Head of caudate nucleus (tissue), 42 donors: Measurements from ENCODE around the gene CYB5R3.
A peak's percentile ranks its signal among the peaks of the same experiment; 100 is the strongest.

Source experiments
- DNase-seq, 42 donors: peaks; one replicate each; pipeline versions ENCODE4 v3.0.0 to v3.0.0-alpha.2; 2020 to 2021; ENCODE audit warnings: mixed read lengths in 7 of 42
- intact Hi-C: fragments of 100-400 bp; cut with DNase I; formaldehyde crosslinking; loops from one replicate; pipeline ENCODE4 v1.15.0; 2022

CYB5R3 gene

DNA sequence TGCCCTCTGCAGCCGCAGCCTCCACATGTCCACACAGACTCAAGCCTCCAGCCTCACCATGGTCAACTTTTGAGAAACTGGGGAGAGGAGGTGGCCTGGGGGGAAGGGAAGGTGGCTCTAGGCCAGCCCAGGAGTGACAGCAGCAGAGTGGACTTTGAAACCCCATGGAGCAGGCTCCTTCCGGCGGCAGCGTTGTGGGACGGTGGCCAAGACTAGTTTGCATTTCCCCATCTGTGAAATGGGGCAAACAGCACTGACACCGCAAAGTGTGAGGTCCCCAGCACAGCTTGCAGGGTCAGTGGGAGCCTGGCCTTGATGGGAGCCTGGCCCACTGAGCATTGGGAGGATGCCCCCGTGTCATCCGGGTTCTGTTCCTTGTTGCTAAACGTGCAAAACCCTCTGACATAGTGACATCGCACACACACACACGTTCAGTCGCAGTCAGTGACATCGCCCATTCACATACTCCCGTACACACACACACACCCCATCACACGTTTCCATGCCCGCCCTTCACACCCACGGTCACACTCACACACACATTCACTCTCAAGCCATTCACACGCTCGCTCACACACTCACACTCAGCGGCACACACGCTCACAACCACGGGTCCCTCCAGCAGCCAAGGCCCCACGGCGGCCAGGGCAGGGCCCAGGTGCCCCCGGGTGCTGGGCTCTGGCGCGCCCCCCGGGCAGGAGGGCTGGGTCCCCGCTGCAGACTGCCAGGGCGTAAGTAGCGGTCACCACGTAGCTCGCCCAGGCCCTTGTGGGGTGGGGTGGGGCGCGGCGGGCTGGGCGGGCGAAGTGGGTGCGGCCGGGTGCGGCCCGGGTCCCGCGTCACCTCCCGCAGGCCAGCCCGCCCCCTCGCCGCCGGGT lies 585 bp downstream of the CYB5R3 start:
- intact Hi-C loops, result no loop called here
- peak in 32 of 42 donors; percentile 3 to 64 (median 32) for DNase-seq

DNA sequence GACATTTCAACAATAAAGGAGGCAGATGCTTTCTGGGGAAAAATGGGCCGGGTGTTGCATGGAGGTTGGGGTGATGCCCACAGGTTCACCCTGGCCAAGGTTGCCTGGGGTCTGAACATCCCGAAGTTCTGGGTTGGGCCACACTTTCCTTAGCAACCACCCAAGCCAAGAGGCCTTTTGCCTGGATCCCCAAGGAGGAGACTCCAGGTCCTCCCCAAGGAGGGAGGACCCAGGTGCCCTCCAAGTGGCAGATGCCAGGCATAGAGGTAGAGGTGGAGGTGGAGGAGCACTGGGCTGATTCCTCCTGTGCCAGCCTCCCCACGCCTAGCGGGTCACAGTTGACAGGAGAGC lies 1.2 kb downstream of the CYB5R3 start:
- no peak for DNase-seq
- intact Hi-C loops, result no loop called here

DNA sequence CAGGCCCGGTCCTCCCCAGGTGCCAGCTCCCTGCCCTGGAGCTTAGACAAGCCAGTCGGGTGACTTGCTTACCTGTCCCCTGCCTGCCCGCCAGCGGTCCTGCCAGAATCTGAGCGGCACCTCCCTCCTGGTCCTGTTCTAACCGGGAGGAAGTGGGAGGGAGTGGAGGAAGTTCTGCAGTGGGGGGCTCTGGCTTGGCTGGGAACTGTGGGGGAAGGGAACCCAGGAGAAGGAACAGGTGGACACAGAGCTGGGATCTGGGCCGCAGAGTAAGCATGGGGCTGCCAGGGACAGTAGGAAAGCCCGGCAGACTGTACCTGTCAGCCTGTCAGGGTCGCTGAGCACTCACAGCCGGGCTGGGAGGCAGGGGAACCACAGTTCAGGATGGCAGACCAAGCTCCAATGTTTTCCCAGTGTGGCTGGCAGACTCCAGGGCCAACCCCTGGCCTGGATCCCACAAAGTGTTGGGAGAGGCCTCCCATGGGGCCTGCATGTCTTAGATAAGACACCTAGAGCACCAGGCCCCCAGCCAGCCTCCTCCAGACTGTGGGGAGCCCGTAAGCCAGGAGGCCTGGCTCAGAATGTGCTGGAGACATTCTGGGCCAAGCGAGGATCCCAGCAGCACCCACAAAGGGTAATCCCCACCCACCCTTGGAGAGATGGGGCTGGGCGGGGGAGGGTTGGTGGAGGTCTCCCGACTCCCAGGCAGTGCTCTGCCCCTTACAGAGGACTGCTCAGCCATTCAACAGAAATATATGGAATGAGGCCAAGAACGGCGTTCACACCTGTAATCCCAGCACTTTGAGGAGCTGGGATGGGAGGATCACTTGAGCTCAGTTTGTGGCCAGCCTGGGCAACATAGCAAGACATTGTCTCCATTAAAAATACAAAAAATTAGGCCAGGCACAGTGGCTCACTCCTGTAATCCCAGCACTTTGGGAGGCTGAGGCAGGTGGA lies 2.3 kb downstream of the CYB5R3 start:
- intact Hi-C loops, result no loop called here
- DNase-seq, result no peak

DNA sequence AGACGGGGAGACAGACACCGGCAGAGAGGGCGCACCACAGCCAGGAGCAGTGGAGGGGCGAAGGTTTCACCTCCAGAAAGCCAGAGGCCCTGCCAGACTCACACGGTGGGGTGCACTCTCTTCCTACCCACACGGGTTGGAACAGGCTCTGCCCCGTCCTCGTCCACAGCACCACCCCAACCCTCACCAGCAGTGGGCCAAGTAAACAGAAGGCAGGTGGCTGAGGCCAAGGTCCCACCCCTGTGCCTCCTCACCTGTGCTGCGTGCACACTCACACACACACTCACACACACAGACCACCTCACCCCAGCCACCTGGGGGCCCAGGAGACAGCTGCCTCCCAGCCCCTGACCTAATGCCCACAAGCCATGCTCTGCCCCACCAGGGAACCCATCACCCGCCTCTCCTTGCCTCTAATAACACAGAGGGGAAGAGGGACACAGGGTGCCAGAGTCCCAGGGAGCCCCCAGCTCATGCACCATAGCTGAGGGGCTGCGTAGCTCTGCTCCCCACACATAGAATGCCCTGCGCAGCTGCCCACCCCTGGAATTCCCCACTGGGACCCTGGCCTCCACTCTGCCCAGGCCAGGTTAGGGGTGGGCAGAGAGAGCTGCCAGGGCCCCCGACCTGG lies 3.1 kb downstream of the CYB5R3 start:
- intact Hi-C loops, result no loop called here
- DNase-seq, result no peak

DNA sequence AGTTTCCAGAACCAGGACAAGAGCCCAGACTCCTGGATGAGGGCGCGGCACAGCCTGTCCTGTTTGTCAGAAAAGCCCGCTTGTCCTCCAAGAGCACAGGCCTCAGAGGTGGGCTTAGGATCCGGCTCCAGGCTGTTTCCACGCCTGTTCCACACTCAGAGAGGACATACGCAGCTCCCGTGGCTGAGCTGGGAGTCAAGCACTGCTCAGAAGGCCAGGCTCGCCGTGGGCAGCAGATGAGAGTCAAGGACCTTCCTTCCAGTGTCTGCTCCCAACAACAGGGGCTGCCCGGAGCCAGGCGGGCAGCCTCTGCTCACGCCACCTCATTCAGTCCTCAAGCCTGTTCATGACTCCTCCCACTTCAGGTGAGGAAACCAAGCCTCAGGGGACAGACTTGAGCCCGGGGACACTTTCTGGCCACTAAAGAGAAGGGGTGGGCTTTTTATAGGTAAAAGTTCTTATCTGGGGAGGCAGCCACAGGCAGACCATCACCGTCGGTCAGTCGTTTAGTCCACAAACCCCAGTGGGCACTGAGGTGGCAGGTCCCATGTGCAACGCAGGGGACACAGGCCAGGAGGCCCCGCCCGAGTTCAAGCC lies 3.8 kb downstream of the CYB5R3 start:
- DNase-seq, result no peak
- intact Hi-C loops, result no loop called here

DNA sequence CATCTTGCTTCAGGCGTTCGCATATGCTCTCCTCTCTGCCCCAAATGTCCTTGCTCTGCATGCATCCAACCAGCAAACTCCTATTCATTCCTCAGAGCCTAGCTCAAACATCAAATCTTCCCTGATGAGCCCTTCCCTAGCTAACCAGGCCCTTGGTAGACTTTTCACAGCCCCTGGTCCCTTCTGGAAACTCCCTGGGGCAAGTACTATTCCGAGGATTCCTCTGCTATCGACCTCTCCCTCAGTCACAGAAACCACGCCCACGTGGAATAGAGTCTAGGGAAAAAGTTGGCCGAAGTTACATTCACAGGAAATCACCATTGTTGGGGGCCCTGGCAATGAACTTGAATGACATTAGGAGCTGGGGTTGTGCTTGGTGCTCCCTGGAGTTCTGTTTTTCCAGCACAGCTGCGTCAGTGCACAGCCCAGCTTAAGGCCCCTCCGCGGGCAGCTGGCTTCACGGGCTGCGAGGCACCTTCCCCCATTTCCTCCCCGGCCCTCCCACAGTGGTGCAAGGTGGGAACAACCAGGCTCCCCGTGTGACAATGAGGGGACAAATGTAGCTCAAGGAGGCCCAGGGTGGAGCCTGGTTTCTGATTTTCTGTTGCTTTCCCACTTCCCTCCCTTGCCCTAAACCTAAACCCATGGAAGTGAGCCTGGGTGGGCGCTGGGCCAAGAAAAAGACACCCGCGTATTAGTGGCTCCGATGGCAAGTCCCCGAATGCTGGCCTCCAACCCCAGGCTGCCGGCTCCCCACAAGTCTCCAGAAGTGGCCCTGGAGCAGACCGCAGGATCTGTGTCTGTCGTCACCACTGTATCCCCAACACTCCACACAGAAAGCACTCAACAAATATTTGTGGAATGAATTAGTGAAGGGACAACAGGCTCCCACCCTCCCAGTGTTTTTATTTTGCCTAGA lies 4.5 kb downstream of the CYB5R3 start:
- peak in 9 of 42 donors; percentile 27 to 66 (median 35) for DNase-seq
- intact Hi-C loops, result no loop called here

DNA sequence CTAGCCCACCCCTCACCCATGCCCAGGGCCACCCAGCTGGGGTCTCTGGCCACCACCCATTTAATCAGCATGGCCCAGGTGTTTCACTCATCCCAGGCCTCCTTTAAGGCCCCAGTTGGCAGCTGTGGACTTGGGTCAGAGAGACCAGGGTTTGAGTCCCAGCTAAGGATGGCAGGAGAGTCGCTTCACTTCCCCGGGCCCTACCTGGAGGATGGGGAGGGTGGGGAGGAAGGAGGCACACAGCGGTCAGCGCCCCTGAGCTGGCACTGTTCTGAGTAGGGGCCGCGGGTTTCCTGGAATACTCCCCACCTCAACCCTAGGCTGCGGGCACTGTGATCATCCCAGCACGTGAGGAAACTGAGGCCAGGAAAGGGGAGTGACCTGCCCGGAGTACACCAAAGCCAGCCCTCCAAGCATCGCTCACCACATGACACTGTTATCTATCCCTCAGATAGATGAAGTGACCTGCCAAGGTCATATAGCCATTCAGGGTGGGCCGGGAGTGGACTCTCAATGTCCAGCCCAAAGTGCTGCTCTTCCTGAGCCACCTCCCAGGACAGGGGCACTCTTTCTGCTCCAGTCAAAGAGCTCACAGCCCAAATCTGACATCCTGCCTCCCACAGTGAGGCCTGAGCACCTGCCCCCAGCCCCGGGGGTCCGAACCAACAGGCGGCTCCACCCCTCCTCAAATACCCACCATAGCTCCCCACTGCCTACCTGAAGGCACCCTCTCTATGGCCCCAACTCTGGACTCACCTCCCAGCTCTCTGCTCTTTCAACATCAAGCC lies 5.4 kb downstream of the CYB5R3 start:
- DNase-seq, result no peak
- intact Hi-C loops, result no loop called here

DNA sequence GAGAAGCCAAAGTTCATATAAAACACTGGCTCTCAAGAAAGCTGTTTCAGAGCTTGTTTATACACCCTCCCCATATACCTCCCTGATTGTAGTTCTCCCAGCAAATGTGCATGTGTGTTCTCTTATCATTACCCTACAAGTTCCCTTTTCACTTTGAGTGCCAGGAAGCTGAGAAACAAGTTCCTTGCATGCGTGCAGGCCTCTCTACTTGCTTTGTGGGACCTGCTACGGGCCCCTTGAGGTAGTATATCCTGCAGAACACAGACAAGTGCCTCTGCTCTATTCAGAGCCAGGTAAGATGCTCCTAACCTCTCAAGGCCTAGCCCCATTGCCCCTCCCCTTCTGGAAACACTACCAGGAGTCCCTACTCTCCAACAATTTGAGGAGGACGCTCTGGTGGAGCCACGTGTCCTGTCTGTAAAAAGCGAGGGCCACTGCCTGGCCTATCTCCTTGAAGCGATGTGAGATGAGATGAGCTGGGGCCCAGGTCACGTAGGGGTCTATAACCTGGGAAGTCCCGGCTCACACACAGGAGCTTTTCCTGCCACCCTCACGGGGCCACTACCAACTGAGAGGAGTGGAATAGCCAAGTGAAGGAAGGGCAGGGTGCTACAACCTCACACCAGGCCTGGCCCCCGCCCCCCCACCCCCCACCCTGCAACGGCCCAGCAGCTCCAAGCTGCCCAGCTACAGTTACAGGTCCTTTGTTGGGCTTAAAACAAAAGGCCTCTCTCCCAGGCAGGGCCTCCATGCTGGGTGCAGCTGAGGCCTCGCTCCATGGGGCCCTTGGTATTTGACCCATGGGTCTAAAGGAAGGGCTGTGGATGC lies 6.2 kb downstream of the CYB5R3 start:
- intact Hi-C loops, result no loop called here

DNA sequence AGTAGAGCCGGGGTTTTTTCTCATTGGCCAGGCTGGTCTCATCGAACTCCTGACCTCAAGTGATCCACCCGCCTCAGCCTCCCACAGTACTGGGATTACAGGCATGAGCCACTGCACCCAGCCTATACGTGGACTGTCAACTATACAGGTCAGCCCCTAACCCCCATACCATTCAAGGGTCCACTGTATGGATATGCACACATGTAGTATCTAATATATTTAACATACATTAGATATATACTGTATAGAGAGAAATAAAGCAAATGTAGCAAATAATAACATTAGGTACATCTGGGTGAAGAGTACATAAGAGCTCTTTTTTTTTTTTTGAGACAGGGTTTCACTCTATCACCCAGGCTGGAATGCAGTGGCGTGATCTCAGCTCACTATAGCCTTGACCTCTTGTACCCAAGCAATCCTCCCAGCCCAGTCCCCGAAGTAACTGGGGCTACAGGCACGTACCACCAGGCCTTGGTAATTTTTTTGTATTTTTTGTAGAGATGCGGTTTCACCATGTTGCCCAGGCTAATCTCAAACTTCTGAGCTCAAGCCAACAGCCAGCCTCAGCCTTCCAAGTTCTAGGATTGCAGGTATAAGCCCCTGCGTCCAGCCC lies 7.3 kb downstream of the CYB5R3 start:
- no peak for DNase-seq
- intact Hi-C loops, result no loop called here

More for the DNA sequence above, 6.2 kb downstream of the CYB5R3 start:
- no peak for DNase-seq

DNA sequence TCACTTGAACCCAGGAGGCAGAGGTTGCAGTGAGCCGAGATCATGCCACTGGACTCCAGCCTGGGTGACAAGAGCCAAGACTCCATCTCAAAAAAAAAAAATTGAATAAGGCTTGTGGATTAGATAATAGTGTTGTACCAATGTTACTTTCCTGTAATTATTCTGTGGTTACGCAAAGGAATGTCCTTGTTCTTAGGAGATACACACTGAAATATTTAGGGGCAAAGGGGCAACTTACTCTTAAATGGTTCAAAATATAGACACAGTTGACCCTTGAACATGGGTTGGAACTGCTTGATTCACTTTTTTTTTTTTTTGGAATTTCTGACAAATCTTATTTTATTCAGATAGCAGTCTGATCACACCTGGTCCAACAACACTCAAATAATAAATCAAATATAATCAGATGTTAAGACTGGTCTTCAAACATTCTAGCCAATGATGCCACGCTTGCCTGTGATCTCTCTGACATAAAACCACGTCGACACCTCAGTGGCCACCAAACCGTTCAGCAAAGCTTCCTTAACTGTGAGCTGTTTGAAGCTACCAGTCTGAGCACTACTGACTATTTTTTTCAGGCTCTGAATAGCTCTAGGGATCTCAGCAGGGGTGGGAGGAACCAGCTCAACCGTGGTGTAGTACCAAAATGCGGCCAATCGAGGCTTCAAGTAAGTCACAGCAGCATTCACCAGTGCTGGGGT lies 9.5 kb downstream of the CYB5R3 start:
- no peak for DNase-seq
- intact Hi-C loops, result no loop called here

DNA sequence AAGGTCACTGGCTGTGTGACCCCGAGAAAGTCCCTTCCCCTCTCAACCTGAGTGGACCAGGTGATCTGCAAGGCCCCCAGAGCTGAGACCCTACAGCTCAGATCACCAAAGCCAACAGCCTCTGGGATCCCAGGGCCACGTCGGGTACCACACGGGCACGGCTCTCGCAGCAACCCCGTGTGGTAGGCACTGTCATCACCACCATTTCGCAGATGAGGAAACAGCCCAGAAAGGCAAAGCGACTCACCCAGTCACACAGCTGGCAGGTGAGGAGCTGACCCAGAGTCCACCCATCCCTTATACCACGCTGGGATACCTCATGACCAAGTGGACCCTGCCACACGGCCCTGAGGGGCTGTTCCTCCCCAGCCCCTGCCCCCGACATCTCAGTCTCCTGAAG lies 11.6 kb downstream of the CYB5R3 start:
- intact Hi-C loops, result no loop called here
- DNase-seq, result no peak

DNA sequence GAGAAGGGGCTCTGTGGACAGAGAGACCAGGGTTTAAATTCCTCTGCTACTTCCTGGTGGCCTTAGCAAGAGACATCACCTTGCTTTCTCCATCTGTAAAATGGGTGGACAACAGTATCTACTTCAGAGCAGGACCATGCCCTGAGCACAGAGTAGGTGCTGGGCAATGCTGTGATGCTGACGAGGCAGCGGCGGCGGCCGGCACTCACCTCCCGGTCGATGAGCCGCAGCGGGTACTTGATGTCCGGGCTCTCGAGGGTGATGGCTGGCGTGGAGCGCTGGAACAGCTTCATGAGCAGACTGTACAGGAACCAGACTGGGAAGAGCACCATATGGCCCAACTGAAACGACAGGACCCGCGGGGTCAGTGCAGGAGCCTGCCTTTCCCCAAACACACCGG lies 12.7 kb downstream of the CYB5R3 start:
- intact Hi-C loops, result no loop called here
- no peak for DNase-seq

DNA sequence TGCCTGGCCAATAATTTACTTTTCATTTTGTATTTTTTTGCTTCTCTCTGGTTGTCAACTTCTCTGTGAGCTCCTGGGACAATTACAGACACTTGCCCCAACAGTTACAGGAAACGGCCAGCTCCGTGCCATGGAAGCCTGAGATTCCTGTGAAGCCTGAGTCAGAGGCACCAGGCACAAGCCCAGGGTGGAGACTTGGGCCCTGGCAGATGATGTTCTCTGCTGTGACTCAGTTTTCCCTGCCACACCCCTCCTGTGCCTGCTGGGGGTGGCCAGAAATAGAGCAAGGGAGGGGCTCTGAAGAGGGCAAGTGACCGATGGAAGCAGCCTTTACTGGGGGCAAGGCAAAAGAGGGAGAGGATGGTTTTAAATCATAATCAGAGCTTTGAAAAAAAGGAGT lies 13.7 kb downstream of the CYB5R3 start:
- intact Hi-C loops, result no loop called here
- no peak for DNase-seq

DNA sequence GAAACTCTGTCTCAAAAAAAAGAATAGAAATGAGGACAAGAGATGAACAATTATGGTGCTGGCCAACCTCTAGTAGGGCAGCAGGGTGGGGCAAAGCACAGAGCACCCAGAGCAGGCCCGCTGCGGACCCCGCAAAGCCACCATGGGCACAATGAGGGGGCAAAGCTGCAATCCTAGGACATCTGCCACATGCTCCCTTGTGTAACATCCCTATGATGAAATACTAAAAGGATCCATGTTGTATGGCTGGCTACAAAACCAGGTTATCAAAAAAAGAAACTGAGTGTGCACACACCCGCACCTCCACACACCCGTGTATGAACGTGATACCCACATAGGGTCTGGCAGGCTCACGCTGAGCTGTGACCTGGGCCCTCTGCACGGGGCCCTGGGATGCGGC lies 16.2 kb downstream of the CYB5R3 start:
- intact Hi-C loops, result no loop called here
- no peak for DNase-seq

DNA sequence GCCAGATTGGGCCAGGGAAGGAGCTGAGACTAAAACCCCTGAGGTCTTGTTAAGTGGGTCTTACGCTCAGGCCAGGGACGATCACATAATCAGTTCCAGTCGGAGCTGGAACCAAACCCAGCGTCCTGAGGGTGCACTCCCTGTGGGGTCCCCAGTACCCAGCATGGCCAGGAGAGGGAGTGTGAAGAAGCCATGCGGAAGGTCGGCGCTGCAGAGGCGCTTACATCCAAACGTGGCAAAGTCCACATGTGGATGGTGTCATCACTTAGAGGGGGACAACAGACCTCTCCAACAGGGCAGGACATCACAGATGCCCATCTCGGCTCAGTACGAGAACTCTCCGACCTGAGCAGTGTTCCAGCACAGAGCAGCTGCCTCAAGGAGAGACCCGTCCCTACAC lies 17.1 kb downstream of the CYB5R3 start:
- intact Hi-C loops, result no loop called here
- DNase-seq, result no peak
